Neuronal stem cell (in vitro differentiated cells): ENCODE data around the gene DENND6A.
"Not testable (repeated sequence)": the region's sequence is repeated elsewhere in the genome, so short reads cannot be mapped to it uniquely, and the experiment has no call there.

Experiments used
- DNase-seq: peaks from one replicate; pipeline ENCODE4 v3.0.0-alpha.2; 2013; ENCODE audit warnings: low spot score
- H2AFZ ChIP-seq: one replicate; pipeline ENCODE4 v1.6.1; 2013; ENCODE audit warnings: mild to moderate bottlenecking, low read length, inconsistent platforms
- H2AK5ac ChIP-seq: 2 replicates; pipeline ENCODE4 v1.6.1; 2013; ENCODE audit warnings: low read depth, mild to moderate bottlenecking, inconsistent platforms, low read length, moderate library complexity, mixed read lengths
- H2BK120ac ChIP-seq: 2 replicates; pipeline ENCODE4 v1.6.1; 2013; ENCODE audit warnings: low read depth, mild to moderate bottlenecking, inconsistent platforms, low read length, moderate library complexity, mixed read lengths
- H2BK12ac ChIP-seq: one replicate; pipeline ENCODE4 v1.6.1; 2013; ENCODE audit warnings: low read length, inconsistent platforms
- H2BK15ac ChIP-seq: 2 replicates; pipeline ENCODE4 v1.6.1; 2013; ENCODE audit warnings: mild to moderate bottlenecking, low read length, inconsistent platforms, mixed read lengths
- H2BK5ac ChIP-seq: one replicate; pipeline ENCODE4 v1.6.1; 2013; ENCODE audit warnings: inconsistent platforms, mild to moderate bottlenecking, low read length, moderate library complexity
- H3K14ac ChIP-seq: one replicate; pipeline ENCODE4 v1.6.1; 2013; ENCODE audit warnings: low read length, inconsistent platforms
- H3K18ac ChIP-seq: 2 replicates; pipeline ENCODE4 v1.6.1; 2013; ENCODE audit warnings: low read length, inconsistent platforms
- H3K23ac ChIP-seq: 2 replicates; pipeline ENCODE4 v1.6.1; 2013; ENCODE audit warnings: low read depth, mild to moderate bottlenecking, mixed read lengths, low read length, inconsistent platforms; ENCODE audit not compliant: poor library complexity
- H3K27ac ChIP-seq: replicated peaks from 3 replicates; pipeline ENCODE4 v1.5.1; 2013; ENCODE audit warnings: low read length, inconsistent platforms
- H3K27me3 ChIP-seq, 3 experiments: 2 replicates each; pipeline ENCODE4 v1.6.1; 2013; ENCODE audit warnings: low read length in 3 of 3, mild to moderate bottlenecking in 2 of 3, inconsistent platforms in 1 of 3, low read depth in 1 of 3, mixed read lengths in 1 of 3, moderate library complexity in 1 of 3; ENCODE audit not compliant: control insufficient read depth in 3 of 3, insufficient read depth in 3 of 3
- H3K36me3 ChIP-seq, 2 donors: replicated peaks in 1 of 2; 2 replicates each; pipeline ENCODE4 v1.6.1; 2013; ENCODE audit warnings: low read length in 2 of 2; ENCODE audit not compliant: control insufficient read depth in 2 of 2, insufficient read depth in 2 of 2
- H3K4ac ChIP-seq: 2 replicates; pipeline ENCODE4 v1.6.1; 2013; ENCODE audit warnings: inconsistent platforms, mild to moderate bottlenecking, low read length, moderate library complexity
- H3K4me1 ChIP-seq, 2 donors: 1 replicate in 1 of 2; 2 replicates in 1 of 2; pipeline ENCODE4 v1.6.1; 2013; ENCODE audit warnings: low read length in 2 of 2, low read depth in 1 of 2; ENCODE audit not compliant: control insufficient read depth in 2 of 2, insufficient read depth in 1 of 2
- H3K4me2 ChIP-seq: one replicate; pipeline ENCODE4 v1.6.1; 2013; ENCODE audit warnings: mild to moderate bottlenecking, low read length, inconsistent platforms; ENCODE audit not compliant: insufficient read depth, poor library complexity, severe bottlenecking
- H3K4me3 ChIP-seq, 2 donors: 2 replicates each; pipeline ENCODE4 v1.5.1; 2013; ENCODE audit warnings: low read length in 2 of 2, mild to moderate bottlenecking in 2 of 2, inconsistent platforms in 1 of 2, moderate library complexity in 1 of 2
- H3K79me1 ChIP-seq: one replicate; pipeline ENCODE4 v1.6.1; 2013; ENCODE audit warnings: low read depth, mild to moderate bottlenecking, inconsistent platforms, low read length, moderate library complexity
- H3K9ac ChIP-seq: one replicate; pipeline ENCODE4 v1.6.1; 2013; ENCODE audit warnings: mild to moderate bottlenecking, low read depth, low read length, inconsistent platforms; ENCODE audit not compliant: poor library complexity
- H3K9me3 ChIP-seq, 2 donors: replicated peaks in 1 of 2; 2 replicates each; pipeline versions ENCODE3 to v1.6.1; 2013; ENCODE audit warnings: low read length in 2 of 2, mild to moderate bottlenecking in 2 of 2, inconsistent platforms in 1 of 2, low read depth in 1 of 2, mixed read lengths in 1 of 2, moderate library complexity in 1 of 2; ENCODE audit not compliant: control insufficient read depth in 2 of 2, insufficient read depth in 1 of 2
- H4K8ac ChIP-seq: one replicate; pipeline ENCODE4 v1.6.1; 2013; ENCODE audit warnings: low read depth, mild to moderate bottlenecking, inconsistent platforms, low read length, moderate library complexity
- H4K91ac ChIP-seq: one replicate; pipeline ENCODE4 v1.6.1; 2013; ENCODE audit warnings: low read length, low read depth, mild to moderate bottlenecking, inconsistent platforms; ENCODE audit not compliant: poor library complexity
- WGBS, 2 donors: extraction: QIAGEN DNeasy Blood & Tissue Kit; methylation state at CpG; one replicate each; pipeline ENCODE4 v1.1.7; 2013; ENCODE audit warnings: missing lambda C conversion rate in 2 of 2, mixed read lengths in 1 of 2; ENCODE audit not compliant: insufficient read length in 2 of 2, insufficient replicate concordance in 1 of 2; ENCODE audit errors: extremely low coverage in 2 of 2; 5-methylcytosine and 5-hydroxymethylcytosine counted together

DENND6A gene

GRCh38 chr3:57611870-57612269 is 81.0 kb downstream of the DENND6A start:
- H3K18ac ChIP-seq, H2BK12ac ChIP-seq, H4K8ac ChIP-seq, H3K4ac ChIP-seq, H2BK5ac ChIP-seq, H3K23ac ChIP-seq, H3K27me3 ChIP-seq, H3K27ac ChIP-seq, H3K4me3 ChIP-seq, H3K9me3 ChIP-seq, H4K91ac ChIP-seq, H3K4me1 ChIP-seq, DNase-seq, H3K36me3 ChIP-seq, H2AFZ ChIP-seq, H2BK120ac ChIP-seq, H2BK15ac ChIP-seq, H3K79me1 ChIP-seq, H2AK5ac ChIP-seq, H3K4me2 ChIP-seq, H3K14ac ChIP-seq, H3K9ac ChIP-seq: not testable (repeated sequence)
- WGBS, 2 donors = no CpG with 5 or more reads among the region's 5 CpGs

GRCh38 chr3:57605683-57606082 is 87.2 kb downstream of the DENND6A start:
- Histone ChIP-seq H3K4me1 (no peaks in the 10 kb centered on the region), H3K4me2 (no peak overlapping the region), H3K27ac (no peak overlapping the region), H2BK15ac (no peak overlapping the region), H2BK120ac (no peak overlapping the region), H3K18ac (no peak overlapping the region), H3K23ac (no peak overlapping the region), H2AK5ac (no peak overlapping the region), H3K9me3 (peaks cover 0 to 12% of the 10 kb centered on the region in 2 donors), H3K27me3 (no peaks in the 10 kb centered on the region), H2AFZ (no peak overlapping the region), H2BK5ac (no peak overlapping the region), H3K4me3 (no peak overlapping the region), H3K36me3 (peaks cover 0 to 6% of the 10 kb centered on the region in 2 donors), H4K8ac (no peak overlapping the region), H3K9ac (no peak overlapping the region), H3K4ac (no peak overlapping the region), H3K14ac (no peak overlapping the region), H4K91ac (no peak overlapping the region), H2BK12ac (no peak overlapping the region), H3K79me1 (no peaks in the 10 kb centered on the region)
- no peak for DNase-seq

GRCh38 chr3:57604971-57605370 is 87.9 kb downstream of the DENND6A start:
- Histone ChIP-seq H3K23ac (no peak overlapping the region), H2BK12ac (no peak overlapping the region), H3K79me1 (no peaks in the 10 kb centered on the region), H3K4me1 (no peaks in the 10 kb centered on the region), H2AK5ac (no peak overlapping the region), H2BK120ac (no peak overlapping the region), H2BK15ac (no peak overlapping the region), H3K4ac (no peak overlapping the region), H3K27ac (no peak overlapping the region), H4K91ac (no peak overlapping the region), H3K14ac (no peak overlapping the region), H2AFZ (no peak overlapping the region), H3K36me3 (peaks cover 0 to 6% of the 10 kb centered on the region in 2 donors), H4K8ac (no peak overlapping the region), H3K4me3 (no peak overlapping the region), H3K27me3 (no peaks in the 10 kb centered on the region), H3K9me3 (peaks cover 0 to 12% of the 10 kb centered on the region in 2 donors), H3K4me2 (no peak overlapping the region), H3K18ac (no peak overlapping the region), H2BK5ac (no peak overlapping the region), H3K9ac (no peak overlapping the region)
- DNase-seq = no peak
- no CpG with 5 or more reads among the region's 2 CpGs for WGBS, 2 donors

- Histone ChIP-seq H3K4me2 (no peak overlapping the region), H2BK120ac (no peak overlapping the region), H3K23ac (no peak overlapping the region), H3K4me3 (no peak overlapping the region), H3K4ac (no peak overlapping the region), H2BK5ac (no peak overlapping the region), H3K27me3 (no peaks in the 10 kb centered on the region), H3K27ac (no peak overlapping the region), H2AK5ac (no peak overlapping the region), H3K79me1 (peaks cover 6% of the 10 kb centered on the region), H3K9me3 (peaks cover 0 to 2% of the 10 kb centered on the region in 2 donors), H2AFZ (no peak overlapping the region), H4K91ac (no peak overlapping the region), H4K8ac (no peak overlapping the region), H2BK15ac (no peak overlapping the region), H3K14ac (no peak overlapping the region), H2BK12ac (no peak overlapping the region), H3K18ac (no peak overlapping the region), H3K36me3 (peaks cover 0 to 10% of the 10 kb centered on the region in 2 donors), H3K4me1 (peaks cover 2 to 4% of the 10 kb centered on the region in 2 donors), H3K9ac (no peak overlapping the region)
- no CpG with 5 or more reads among the region's 2 CpGs for WGBS, 2 donors
- no peak for DNase-seq
These were observed 92.7 kb downstream of the DENND6A start for GRCh38 chr3:57600195-57600594.
